Adipocyte (in vitro differentiated cells): ENCODE results near the gene ABHD16A.

ENCODE experiments used
- DNase-seq: peaks from one replicate; pipeline ENCODE4 v3.0.0-alpha.2; 2015; ENCODE audit warnings: low read depth
- H3K27me3 ChIP-seq: replicated peaks from 2 replicates; pipeline ENCODE4 v1.7.0; 2013; ENCODE audit warnings: mild to moderate bottlenecking, low read length, moderate library complexity; ENCODE audit not compliant: control insufficient read depth, insufficient read depth
- H3K36me3 ChIP-seq: 2 replicates; pipeline ENCODE4 v1.7.0; 2013; ENCODE audit warnings: low read length, mild to moderate bottlenecking, moderate library complexity; ENCODE audit not compliant: control insufficient read depth, insufficient read depth, severe bottlenecking
- H3K4me1 ChIP-seq: 2 replicates; pipeline ENCODE4 v1.7.0; 2013; ENCODE audit warnings: mild to moderate bottlenecking, low read length, moderate library complexity; ENCODE audit not compliant: control insufficient read depth, insufficient read depth
- H3K4me3 ChIP-seq: 2 replicates; pipeline ENCODE4 v1.7.0; 2013; ENCODE audit warnings: mild to moderate bottlenecking, low read length, moderate library complexity
- H3K9ac ChIP-seq: 2 replicates; pipeline ENCODE4 v1.7.0; 2013; ENCODE audit warnings: mild to moderate bottlenecking, low read length, moderate library complexity
- H3K9me3 ChIP-seq: 2 replicates; pipeline ENCODE4 v1.7.0; 2013; ENCODE audit warnings: mild to moderate bottlenecking, low read length, moderate library complexity; ENCODE audit not compliant: control insufficient read depth

Gene ABHD16A

GRCh38 chr6:31663126-31663960 lies 39.8 kb downstream of the ABHD16A start:
- Histone ChIP-seq H3K27me3 (no peaks in the 10 kb centered on the region), H3K9me3 (no peaks in the 10 kb centered on the region), H3K4me1 (peaks cover 47% of the 10 kb centered on the region), H3K36me3 (peaks cover 25% of the 10 kb centered on the region), H3K9ac (peak overlapping the region; percentile 98), H3K4me3 (peak overlapping the region; percentile 98)
- DNase-seq: peak; percentile 59

GRCh38 chr6:31662124-31662723 lies 40.9 kb downstream of the ABHD16A start:
- Histone ChIP-seq H3K4me3 (no peak overlapping the region), H3K4me1 (peaks cover 50% of the 10 kb centered on the region), H3K27me3 (no peaks in the 10 kb centered on the region), H3K9me3 (no peaks in the 10 kb centered on the region), H3K9ac (no peak overlapping the region), H3K36me3 (peaks cover 18% of the 10 kb centered on the region)
- no peak for DNase-seq

GRCh38 chr6:31661262-31662123 lies 41.6 kb downstream of the ABHD16A start:
- peak overlapping the region; percentile 97 for H3K9ac ChIP-seq
- H3K4me1 ChIP-seq: peaks cover 44% of the 10 kb centered on the region
- no peaks in the 10 kb centered on the region for H3K9me3 ChIP-seq
- H3K27me3 ChIP-seq: no peaks in the 10 kb centered on the region
- H3K36me3 ChIP-seq: peaks cover 17% of the 10 kb centered on the region
- peak overlapping the region; percentile 98 for H3K4me3 ChIP-seq
- DNase-seq: no peak

- DNase-seq: peak; percentile 93
- Histone ChIP-seq H3K9ac (peak within 1 kb of the TSS; percentile 97), H3K36me3 (peaks cover 20% of the 10 kb centered on the region)
These were observed 42.5 kb downstream of the ABHD16A start, which contains the start of gene C6orf47 for GRCh38 chr6:31660381-31661261. Gene C6orf47, minus strand, starts transcription at chr6:31660778. Its CDS starts 831 bp downstream, at chr6:31659947.

GRCh38 chr6:31659649-31660380 lies 43.3 kb downstream of the ABHD16A start:
- Histone ChIP-seq H3K4me3 (peak overlapping the region; percentile 98), H3K36me3 (peaks cover 20% of the 10 kb centered on the region), H3K27me3 (no peaks in the 10 kb centered on the region), H3K9ac (peak overlapping the region; percentile 97), H3K9me3 (no peaks in the 10 kb centered on the region), H3K4me1 (peaks cover 44% of the 10 kb centered on the region)
- DNase-seq: peak; percentile 50

More at GRCh38 chr6:31660381-31661261, 42.5 kb downstream of the ABHD16A start, which contains the start of gene C6orf47:
- Histone ChIP-seq H3K27me3 (no peaks in the 10 kb centered on the region), H3K4me3 (peak within 1 kb of the TSS; percentile 98), H3K9me3 (no peaks in the 10 kb centered on the region), H3K4me1 (peaks cover 44% of the 10 kb centered on the region)

GRCh38 chr6:31658983-31659648 lies 44.0 kb downstream of the ABHD16A start:
- peaks cover 20% of the 10 kb centered on the region for H3K36me3 ChIP-seq
- H3K4me3 ChIP-seq: peak overlapping the region; percentile 98
- H3K4me1 ChIP-seq: peaks cover 39% of the 10 kb centered on the region
- no peak for DNase-seq
- H3K27me3 ChIP-seq: no peaks in the 10 kb centered on the region
- peak overlapping the region; percentile 97 for H3K9ac ChIP-seq
- no peaks in the 10 kb centered on the region for H3K9me3 ChIP-seq

- Histone ChIP-seq H3K9ac (no peak overlapping the region), H3K36me3 (peaks cover 20% of the 10 kb centered on the region), H3K27me3 (no peaks in the 10 kb centered on the region), H3K4me1 (peaks cover 36% of the 10 kb centered on the region), H3K9me3 (no peaks in the 10 kb centered on the region), H3K4me3 (no peak overlapping the region)
- DNase-seq: no peak
These were observed 44.9 kb downstream of the ABHD16A start for GRCh38 chr6:31658158-31658688.

GRCh38 chr6:31657406-31658157 lies 45.5 kb downstream of the ABHD16A start:
- no peak overlapping the region for H3K4me3 ChIP-seq
- no peaks in the 10 kb centered on the region for H3K27me3 ChIP-seq
- H3K9ac ChIP-seq: no peak overlapping the region
- DNase-seq: no peak
- H3K9me3 ChIP-seq: no peaks in the 10 kb centered on the region
- H3K4me1 ChIP-seq: peaks cover 31% of the 10 kb centered on the region
- H3K36me3 ChIP-seq: peaks cover 20% of the 10 kb centered on the region
